Neural cell (in vitro differentiated cells): ENCODE results near the gene PASD1. TPM values are rescaled to one million over a fixed set of nuclear protein-coding genes. Genes with fewer than 3 reads are reported as not detected.

Source experiments
- H2AFZ ChIP-seq: fragments of 200-600, 300-800 bp; sonication (generic), shearing (Covaris generic); 2 replicates; pipeline ENCODE4 v1.6.0; 2014; ENCODE audit warnings: low read depth, mild to moderate bottlenecking, antibody characterized with exemption, low read length, moderate library complexity
- H3F3A ChIP-seq: fragments of 200-600 bp; shearing (Covaris generic); 2 replicates; pipeline ENCODE4 v1.6.1; 2016; ENCODE audit warnings: mild to moderate bottlenecking, moderate library complexity, mixed read lengths, antibody characterized with exemption, low read length; ENCODE audit not compliant: insufficient read depth, poor library complexity, severe bottlenecking
- H3K27ac ChIP-seq: fragments of 200-600, 300-800 bp; sonication (generic), shearing (Covaris generic); 2 replicates; pipeline ENCODE4 v1.5.1; 2014; ENCODE audit warnings: mild to moderate bottlenecking, low read length, moderate library complexity
- H3K27me3 ChIP-seq: fragments of 300-800, 200-600 bp; sonication (generic), shearing (Covaris generic); 2 replicates; pipeline ENCODE4 v1.6.0; 2014; ENCODE audit warnings: mild to moderate bottlenecking, low read depth, low read length, moderate library complexity; ENCODE audit not compliant: insufficient read depth
- H3K36me3 ChIP-seq: fragments of 300-800, 200-600 bp; sonication (generic), shearing (Covaris generic); 2 replicates; pipeline ENCODE4 v1.5.1; 2014; ENCODE audit warnings: mild to moderate bottlenecking, antibody characterized with exemption, low read length, moderate library complexity; ENCODE audit not compliant: insufficient read depth
- H3K4me2 ChIP-seq: fragments of 300-800, 200-600 bp; sonication (generic), shearing (Covaris generic); 2 replicates; pipeline ENCODE4 v1.6.0; 2014; ENCODE audit warnings: mild to moderate bottlenecking, low read length
- H3K4me3 ChIP-seq: fragments of 300-800, 200-600 bp; sonication (generic), shearing (Covaris generic); 2 replicates; pipeline ENCODE4 v1.5.1; 2014; ENCODE audit warnings: mild to moderate bottlenecking, low read length, moderate library complexity
- H3K79me2 ChIP-seq: fragments of 200-600 bp; shearing (Covaris generic); replicated peaks from 2 replicates; pipeline ENCODE4 v1.6.0; 2014; ENCODE audit warnings: mild to moderate bottlenecking, low read length, moderate library complexity; ENCODE audit not compliant: insufficient read depth
- H3K9ac ChIP-seq: fragments of 300-800, 200-600 bp; sonication (generic), shearing (Covaris generic); 2 replicates; pipeline ENCODE4 v1.6.1; 2016; ENCODE audit warnings: mild to moderate bottlenecking, low read length, mixed read lengths
- H3K9me2 ChIP-seq: fragments of 200-600 bp; shearing (Covaris generic); 2 replicates; pipeline ENCODE4 v1.6.1; 2016; ENCODE audit warnings: mild to moderate bottlenecking, low read length, mixed read lengths; ENCODE audit not compliant: insufficient read depth
- H3K9me3 ChIP-seq: fragments of 200-600, 300-800 bp; sonication (generic), shearing (Covaris generic); 2 replicates; pipeline ENCODE4 v1.6.1; 2016; ENCODE audit warnings: mild to moderate bottlenecking, mixed run types, low read length, moderate library complexity, mixed read lengths
- H4K20me1 ChIP-seq: fragments of 200-600 bp; shearing (Covaris generic); 2 replicates; pipeline ENCODE4 v1.6.1; 2016; ENCODE audit warnings: mild to moderate bottlenecking, mixed run types; ENCODE audit not compliant: insufficient read depth
- EP300 ChIP-seq: fragments of 450-650 bp; conservative IDR thresholded peaks from 2 replicates; pipeline ENCODE4 v1.6.1; 2014; ENCODE audit warnings: antibody characterized with exemption, mild to moderate bottlenecking, moderate library complexity; ENCODE audit not compliant: poor library complexity, severe bottlenecking
- EZH2 ChIP-seq: fragments of 200-600, 300-800 bp; shearing (Covaris generic), sonication (generic); IDR thresholded peaks from 2 replicates; pipeline ENCODE4 v1.6.1; 2014; ENCODE audit warnings: antibody characterized with exemption, low read length, borderline replicate concordance, mild to moderate bottlenecking; ENCODE audit not compliant: insufficient read depth, poor library complexity, severe bottlenecking
- MXI1 ChIP-seq: fragments of 450-650 bp; conservative IDR thresholded peaks from 2 replicates; pipeline ENCODE4 v1.6.1; 2014; ENCODE audit warnings: antibody characterized with exemption, mild to moderate bottlenecking; ENCODE audit not compliant: poor library complexity, severe bottlenecking
- POLR2AphosphoS5 ChIP-seq: IDR thresholded peaks from 2 replicates; pipeline ENCODE4 v1.6.1; 2012
- RAD21 ChIP-seq: fragments of 450-650 bp; conservative IDR thresholded peaks from 2 replicates; pipeline ENCODE4 v1.6.1; 2014; ENCODE audit warnings: antibody characterized with exemption, mild to moderate bottlenecking, moderate library complexity
- SMC3 ChIP-seq: fragments of 450-650 bp; conservative IDR thresholded peaks from 2 replicates; pipeline ENCODE4 v1.6.1; 2014; ENCODE audit warnings: antibody characterized with exemption, mild to moderate bottlenecking, moderate library complexity; ENCODE audit not compliant: poor library complexity
- TAF1 ChIP-seq: IDR thresholded peaks from 2 replicates; pipeline ENCODE4 v1.6.1; 2012; ENCODE audit warnings: low read depth
- polyA plus RNA-seq: library from polyadenylated mRNA; depleted of rRNA; stranded (reverse); fragments of >200 nt; gene quantifications from 2 replicates; pipeline ENCODE4 v1.2.3, GENCODE V29; 2014
- TF ChIP-seq, protein P1 (sequence below): IDR thresholded peaks from 2 replicates; pipeline ENCODE4 v1.6.1; 2012; ENCODE audit warnings: borderline replicate concordance
- TF ChIP-seq, protein P2 (sequence below): fragments of 450-650 bp; IDR thresholded peaks from 2 replicates; pipeline ENCODE4 v1.5.1; 2014; ENCODE audit warnings: antibody characterized with exemption, mild to moderate bottlenecking, moderate library complexity; ENCODE audit not compliant: poor library complexity, severe bottlenecking

Gene PASD1
- polyA plus RNA-seq, 1 donor from 2014 or later = not detected

DNA sequence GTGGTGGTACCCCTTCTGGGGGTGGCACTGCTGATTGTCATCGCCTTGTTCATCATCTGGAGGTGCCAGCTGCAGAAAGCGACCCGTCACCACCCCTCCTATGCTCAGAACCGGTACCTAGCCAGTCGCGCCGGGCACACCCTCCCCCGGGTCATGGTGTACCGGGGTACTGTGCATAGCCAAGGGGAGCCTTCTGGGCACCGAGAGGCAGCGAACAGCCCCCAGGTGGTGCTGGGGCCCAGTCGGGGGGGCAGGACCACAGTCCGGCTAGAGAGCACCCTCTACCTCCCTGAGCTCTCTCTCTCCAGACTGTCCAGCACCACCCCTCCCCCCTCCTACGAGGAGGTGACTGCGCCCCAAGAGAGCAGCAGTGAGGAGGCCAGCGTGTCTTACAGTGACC, 137.1 kb downstream of the PASD1 start:
- TF ChIP-seq POLR2AphosphoS5 (no peak), TAF1 (no peak), MXI1 (no peak), EZH2 (no peak), SMC3 (no peak)
- TF ChIP-seq, protein P1, sequence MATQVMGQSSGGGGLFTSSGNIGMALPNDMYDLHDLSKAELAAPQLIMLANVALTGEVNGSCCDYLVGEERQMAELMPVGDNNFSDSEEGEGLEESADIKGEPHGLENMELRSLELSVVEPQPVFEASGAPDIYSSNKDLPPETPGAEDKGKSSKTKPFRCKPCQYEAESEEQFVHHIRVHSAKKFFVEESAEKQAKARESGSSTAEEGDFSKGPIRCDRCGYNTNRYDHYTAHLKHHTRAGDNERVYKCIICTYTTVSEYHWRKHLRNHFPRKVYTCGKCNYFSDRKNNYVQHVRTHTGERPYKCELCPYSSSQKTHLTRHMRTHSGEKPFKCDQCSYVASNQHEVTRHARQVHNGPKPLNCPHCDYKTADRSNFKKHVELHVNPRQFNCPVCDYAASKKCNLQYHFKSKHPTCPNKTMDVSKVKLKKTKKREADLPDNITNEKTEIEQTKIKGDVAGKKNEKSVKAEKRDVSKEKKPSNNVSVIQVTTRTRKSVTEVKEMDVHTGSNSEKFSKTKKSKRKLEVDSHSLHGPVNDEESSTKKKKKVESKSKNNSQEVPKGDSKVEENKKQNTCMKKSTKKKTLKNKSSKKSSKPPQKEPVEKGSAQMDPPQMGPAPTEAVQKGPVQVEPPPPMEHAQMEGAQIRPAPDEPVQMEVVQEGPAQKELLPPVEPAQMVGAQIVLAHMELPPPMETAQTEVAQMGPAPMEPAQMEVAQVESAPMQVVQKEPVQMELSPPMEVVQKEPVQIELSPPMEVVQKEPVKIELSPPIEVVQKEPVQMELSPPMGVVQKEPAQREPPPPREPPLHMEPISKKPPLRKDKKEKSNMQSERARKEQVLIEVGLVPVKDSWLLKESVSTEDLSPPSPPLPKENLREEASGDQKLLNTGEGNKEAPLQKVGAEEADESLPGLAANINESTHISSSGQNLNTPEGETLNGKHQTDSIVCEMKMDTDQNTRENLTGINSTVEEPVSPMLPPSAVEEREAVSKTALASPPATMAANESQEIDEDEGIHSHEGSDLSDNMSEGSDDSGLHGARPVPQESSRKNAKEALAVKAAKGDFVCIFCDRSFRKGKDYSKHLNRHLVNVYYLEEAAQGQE = no peak
- TF ChIP-seq, protein P2, sequence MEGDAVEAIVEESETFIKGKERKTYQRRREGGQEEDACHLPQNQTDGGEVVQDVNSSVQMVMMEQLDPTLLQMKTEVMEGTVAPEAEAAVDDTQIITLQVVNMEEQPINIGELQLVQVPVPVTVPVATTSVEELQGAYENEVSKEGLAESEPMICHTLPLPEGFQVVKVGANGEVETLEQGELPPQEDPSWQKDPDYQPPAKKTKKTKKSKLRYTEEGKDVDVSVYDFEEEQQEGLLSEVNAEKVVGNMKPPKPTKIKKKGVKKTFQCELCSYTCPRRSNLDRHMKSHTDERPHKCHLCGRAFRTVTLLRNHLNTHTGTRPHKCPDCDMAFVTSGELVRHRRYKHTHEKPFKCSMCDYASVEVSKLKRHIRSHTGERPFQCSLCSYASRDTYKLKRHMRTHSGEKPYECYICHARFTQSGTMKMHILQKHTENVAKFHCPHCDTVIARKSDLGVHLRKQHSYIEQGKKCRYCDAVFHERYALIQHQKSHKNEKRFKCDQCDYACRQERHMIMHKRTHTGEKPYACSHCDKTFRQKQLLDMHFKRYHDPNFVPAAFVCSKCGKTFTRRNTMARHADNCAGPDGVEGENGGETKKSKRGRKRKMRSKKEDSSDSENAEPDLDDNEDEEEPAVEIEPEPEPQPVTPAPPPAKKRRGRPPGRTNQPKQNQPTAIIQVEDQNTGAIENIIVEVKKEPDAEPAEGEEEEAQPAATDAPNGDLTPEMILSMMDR = no peak
- H4K20me1 ChIP-seq = no peaks in the 10 kb centered on the region
- no peaks in the 10 kb centered on the region for H3K79me2 ChIP-seq

DNA sequence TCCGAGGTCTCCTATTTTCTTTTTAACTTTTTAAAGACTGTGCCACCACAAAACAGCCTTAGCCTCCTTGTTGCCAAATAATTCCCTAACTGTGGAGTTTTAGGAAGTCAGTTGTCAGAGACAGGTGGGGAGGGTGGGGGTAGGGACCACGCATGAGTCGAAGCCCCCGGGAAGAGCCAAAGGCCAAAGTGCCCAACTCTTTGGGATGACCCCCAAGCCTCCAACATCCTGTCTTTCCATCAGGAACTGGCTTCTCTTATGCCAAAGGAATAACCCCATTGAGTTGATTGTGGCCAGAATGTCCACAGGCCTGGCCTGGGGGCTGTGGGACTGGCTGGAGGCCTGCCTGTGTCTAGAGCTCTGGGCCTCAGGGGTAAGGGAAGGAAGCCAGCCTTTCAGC, 137.6 kb downstream of the PASD1 start:
- Histone ChIP-seq H3K4me3 (no peak overlapping the region), H3K9me3 (no peaks in the 10 kb centered on the region), H3K9ac (no peak overlapping the region), H2AFZ (no peak overlapping the region), H3K27ac (no peak overlapping the region), H3K4me2 (no peak overlapping the region), H3K36me3 (no peaks in the 10 kb centered on the region), H3K27me3 (no peaks in the 10 kb centered on the region), H3K79me2 (no peaks in the 10 kb centered on the region), H4K20me1 (no peaks in the 10 kb centered on the region), H3K9me2 (no peaks in the 10 kb centered on the region), H3F3A (no peaks in the 10 kb centered on the region)
- TF ChIP-seq TAF1 (no peak), SMC3 (no peak), MXI1 (no peak), RAD21 (no peak), EP300 (no peak), EZH2 (no peak), POLR2AphosphoS5 (no peak)
- TF ChIP-seq, protein P1 = no peak
- TF ChIP-seq, protein P2 = no peak

More for the DNA sequence above, 137.1 kb downstream of the PASD1 start:
- H3K9me2 ChIP-seq = no peaks in the 10 kb centered on the region
- no peak overlapping the region for H2AFZ ChIP-seq
- H3K36me3 ChIP-seq = no peaks in the 10 kb centered on the region
- no peaks in the 10 kb centered on the region for H3F3A ChIP-seq
- H3K4me3 ChIP-seq = no peak overlapping the region
- no peaks in the 10 kb centered on the region for H3K27me3 ChIP-seq
- no peaks in the 10 kb centered on the region for H3K9me3 ChIP-seq
- H3K4me2 ChIP-seq = no peak overlapping the region
- no peak overlapping the region for H3K27ac ChIP-seq
- H3K9ac ChIP-seq = no peak overlapping the region
